COLO668 (cell line): ENCODE results near the gene PAPOLA.

Experiments
- DNase-seq: peaks from one replicate; lab custom pipeline; 2025; ENCODE audit not compliant: unreplicated experiment; lab: John Stamatoyannopoulos, UW

Gene PAPOLA

GRCh38 chr14:96584907-96585671 lies 82.9 kb downstream of the PAPOLA start:
- DNase-seq = no peak

DNA sequence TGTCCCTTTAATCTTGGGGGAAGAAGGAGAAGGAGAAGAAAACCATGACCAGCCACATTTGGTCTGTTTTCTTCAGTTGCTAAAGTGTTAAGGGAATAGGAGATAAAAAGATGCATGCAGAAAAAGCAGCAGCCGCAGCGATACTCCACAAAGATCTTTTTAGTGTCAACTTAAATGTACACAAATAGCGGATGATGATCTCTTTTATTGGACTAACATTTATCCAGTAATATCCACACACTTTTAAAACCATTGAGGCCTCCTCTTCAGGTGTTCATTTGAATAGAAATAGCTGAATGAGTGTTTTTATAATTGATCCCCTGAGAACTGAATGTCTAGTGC lies 83.5 kb downstream of the PAPOLA start:
- no peak for DNase-seq

DNA sequence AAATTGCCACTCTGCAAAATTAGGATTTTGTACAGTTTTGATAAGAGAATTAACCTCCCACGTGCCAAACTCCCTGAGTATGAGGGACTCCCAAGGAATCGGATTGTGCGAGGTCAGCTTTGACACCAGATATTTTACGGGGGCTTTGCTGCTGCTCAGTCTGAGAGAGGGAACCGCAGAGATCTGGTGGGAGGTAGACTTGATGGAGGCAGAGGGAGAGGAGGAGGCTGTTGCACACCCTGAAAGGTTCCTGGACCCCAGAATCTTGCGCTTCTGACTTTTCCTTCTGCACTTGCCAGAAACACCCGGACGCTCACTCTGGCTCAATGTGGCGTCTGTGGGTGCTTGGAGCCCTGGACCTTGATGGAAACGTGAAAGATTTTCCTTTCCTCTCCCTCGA lies 83.9 kb downstream of the PAPOLA start:
- DNase-seq = no peak

DNA sequence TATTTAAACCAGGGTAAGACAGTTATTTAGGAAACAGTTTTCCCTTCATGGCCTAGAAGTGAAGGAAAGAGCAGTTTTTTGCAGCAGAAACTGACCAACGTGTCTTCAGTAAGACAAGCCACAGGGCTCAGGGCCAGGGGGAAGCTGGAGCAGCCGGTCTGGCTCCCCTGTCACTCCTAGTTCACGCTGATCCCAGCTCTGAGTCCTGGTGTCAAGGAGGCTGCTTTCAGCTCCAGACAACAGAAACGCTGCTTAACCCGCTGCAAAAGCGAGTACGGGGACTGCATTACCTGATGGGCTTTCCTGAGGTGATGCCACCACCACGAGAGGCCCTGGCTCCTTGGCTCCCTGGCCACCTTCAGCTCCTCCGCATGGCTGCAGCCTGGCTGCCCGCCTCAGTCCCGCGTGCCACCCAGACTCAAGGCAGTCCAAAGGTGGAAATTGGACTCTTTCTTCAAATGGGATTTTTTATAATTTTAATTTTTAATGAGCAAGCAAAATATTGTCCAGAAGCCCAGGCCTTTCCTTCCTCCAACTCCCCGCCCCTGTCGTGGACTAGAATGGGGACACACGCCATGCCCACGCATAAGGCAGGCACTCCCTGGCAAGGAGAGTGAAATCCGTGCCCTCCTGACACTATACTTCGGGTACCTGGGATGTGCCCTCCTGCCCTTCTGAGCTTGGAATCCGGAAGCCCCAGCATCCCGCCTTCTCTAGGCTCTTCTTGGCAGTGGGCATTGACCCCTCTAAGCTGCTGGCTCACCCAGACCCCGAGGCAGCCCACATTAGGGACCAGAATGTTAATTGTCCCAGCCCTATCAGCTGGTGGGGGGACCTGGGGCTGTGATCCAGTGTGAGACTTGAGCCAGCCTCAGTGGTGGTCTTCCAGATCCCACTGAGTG lies 85.0 kb downstream of the PAPOLA start:
- no peak for DNase-seq

DNA sequence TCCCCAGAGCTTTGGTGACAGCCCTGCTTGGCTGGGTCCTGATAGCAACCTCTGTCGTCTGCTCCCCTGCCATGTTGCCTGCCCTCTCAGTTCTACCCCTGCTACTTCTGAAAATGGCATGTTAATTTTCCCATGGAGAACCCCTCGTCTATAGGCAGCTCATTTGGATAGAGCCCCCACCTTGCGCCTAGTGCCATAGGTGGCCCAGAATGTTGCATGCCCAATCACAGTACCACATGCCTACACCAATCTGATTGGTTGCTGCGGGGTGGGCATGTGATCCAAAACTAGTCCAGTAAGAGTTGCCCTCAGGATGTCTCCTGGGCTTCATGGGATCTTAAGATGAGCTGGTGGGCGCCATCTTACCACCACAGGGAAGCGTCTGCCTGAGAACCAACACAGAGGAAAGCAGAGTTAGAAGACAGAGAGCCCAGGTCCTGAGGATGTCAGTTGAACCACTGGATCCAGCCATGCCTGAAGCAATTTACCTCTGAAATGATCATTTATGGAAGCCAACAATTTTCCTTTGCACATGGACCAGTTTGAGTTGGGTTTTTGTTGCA lies 85.7 kb downstream of the PAPOLA start:
- no peak for DNase-seq

DNA sequence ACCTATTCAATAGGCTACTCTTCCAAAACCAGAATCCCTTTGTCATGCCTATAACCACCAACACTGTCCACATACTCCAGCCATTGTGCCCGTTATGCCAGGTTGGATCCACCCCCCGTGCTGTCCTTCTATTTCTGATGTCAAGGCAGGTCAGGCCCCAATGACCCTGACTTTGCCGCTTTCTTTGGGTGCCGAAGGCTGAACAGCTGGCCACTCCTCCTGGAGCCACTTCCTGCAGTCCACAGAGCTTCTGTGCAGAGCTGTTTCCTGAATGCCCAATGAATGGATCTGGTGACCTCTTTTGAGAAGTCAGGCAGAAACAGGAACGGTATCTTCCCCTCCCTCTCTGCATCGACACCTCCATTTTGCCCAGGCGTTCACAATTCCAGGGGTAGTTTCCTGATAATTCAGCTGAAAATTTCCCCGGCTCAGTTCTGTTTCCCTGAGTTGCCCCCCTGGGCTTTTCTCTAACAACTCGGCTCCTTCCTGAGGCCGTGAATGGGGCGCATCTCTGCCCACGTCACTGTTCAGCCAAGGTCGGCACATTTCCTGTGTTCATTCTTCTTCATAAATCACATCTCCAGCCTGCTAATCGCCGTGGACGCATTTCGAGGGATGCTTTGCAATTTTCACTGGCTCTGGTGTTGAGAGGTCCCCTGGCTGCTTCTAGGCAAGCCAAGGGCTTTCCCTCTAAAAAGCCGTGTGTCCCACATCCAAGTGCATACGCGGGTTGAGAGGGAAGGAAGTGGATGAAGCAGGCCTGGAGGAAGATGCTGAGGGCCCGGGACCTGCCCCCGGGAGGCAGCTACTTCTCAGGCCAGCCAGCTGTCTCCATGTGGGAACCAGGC lies 86.5 kb downstream of the PAPOLA start:
- DNase-seq = no peak

- DNase-seq = no peak
Measured at GRCh38 chr14:96589577-96589976, 87.4 kb downstream of the PAPOLA start.

DNA sequence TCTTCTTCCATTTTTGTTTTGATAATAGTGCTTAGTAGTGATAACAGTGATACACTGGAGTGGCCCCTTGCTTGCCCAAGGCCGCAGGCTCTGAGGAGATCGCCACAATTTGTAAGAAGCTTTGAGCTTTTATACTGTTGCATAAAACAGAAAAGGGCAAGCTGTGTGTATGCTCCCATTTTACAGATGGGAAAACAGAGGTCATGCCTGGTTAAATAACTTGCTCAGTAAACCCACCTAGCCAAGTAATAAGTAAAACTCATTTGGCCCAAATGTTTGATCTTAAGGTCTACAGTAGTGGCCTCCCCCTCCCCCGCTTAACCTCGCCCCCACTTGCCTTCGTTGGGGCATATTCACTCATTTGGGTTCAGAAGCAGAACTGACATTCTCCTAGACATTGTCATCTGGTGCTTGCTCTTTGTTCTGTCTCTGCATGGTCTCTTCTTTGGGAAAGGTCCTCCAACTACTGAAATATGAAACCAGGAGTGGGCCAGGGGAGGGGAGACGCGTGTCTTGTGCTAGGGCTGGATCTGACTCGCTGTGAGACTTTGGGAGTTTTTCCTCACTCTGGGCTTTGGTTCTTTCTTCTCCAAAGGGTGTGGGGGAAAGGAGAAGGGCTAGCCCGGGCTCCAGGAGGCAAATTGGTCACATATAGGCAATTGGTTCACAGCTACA lies 88.1 kb downstream of the PAPOLA start:
- DNase-seq = no peak

DNA sequence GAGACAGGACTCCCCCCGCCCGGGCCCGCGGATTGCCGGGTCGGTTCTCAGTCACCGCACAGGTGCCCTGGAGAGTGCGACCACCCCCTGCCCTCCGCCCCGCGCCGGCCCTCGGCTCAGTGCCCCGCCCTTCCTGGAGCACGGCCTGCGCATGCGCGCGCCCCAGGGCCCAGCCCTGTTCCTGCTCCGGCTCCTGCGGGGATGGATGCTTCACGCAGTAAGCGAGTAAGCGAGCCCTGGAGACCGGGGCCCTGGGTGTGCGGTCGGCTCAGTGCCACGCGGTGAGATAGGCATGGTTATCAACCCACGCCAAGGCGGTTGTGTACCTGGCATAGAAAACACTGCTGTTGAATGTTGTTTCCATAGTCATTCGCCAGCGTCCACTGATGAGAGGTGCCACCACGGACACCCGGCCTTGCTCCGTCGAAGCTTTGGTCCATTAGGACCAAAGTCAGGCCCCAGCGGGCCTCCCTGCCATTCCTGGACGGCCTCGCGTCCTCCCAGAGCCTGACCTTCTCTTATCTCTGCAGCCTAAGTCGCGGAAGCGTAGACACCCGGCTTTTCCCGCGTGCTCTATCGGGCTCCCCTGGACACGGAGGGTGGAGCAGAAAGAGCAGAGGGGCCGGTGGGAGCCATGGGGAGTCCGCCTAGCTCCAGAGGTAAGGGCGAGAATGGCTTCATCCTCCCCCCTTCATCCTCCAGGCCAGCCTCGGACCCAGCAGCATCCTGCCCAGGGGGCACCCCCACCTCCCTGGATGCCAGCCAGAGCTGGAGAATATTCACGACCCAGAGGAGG lies 90.6 kb downstream of the PAPOLA start:
- DNase-seq = no peak

DNA sequence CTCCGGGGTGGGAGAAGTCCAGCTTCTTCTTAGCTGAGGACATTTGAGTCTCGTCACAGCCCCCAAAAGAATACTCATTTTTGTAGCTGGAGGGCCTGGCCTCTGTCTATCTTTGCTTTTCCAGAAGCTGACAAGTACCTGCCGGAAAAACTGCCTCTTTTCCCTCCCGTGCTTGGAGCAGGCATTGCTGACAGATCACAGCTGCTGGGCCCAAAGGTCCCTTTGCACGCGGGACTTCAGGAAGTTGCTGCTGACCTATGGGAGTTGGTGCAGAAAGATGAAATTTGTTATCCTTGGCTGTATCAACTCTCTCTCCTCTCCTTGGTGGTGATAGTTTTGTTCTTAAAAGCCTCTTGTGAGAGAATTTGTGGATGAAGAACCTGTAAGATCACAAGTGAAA lies 92.8 kb downstream of the PAPOLA start:
- DNase-seq = no peak

- DNase-seq = no peak
Measured at GRCh38 chr14:96597680-96598079, 95.5 kb downstream of the PAPOLA start.

- no peak for DNase-seq
Measured at GRCh38 chr14:96598332-96598928, 96.2 kb downstream of the PAPOLA start.

GRCh38 chr14:96599076-96599475 lies 96.9 kb downstream of the PAPOLA start:
- DNase-seq = no peak

- no peak for DNase-seq
Measured at GRCh38 chr14:96602186-96602585, 100.0 kb downstream of the PAPOLA start.

DNA sequence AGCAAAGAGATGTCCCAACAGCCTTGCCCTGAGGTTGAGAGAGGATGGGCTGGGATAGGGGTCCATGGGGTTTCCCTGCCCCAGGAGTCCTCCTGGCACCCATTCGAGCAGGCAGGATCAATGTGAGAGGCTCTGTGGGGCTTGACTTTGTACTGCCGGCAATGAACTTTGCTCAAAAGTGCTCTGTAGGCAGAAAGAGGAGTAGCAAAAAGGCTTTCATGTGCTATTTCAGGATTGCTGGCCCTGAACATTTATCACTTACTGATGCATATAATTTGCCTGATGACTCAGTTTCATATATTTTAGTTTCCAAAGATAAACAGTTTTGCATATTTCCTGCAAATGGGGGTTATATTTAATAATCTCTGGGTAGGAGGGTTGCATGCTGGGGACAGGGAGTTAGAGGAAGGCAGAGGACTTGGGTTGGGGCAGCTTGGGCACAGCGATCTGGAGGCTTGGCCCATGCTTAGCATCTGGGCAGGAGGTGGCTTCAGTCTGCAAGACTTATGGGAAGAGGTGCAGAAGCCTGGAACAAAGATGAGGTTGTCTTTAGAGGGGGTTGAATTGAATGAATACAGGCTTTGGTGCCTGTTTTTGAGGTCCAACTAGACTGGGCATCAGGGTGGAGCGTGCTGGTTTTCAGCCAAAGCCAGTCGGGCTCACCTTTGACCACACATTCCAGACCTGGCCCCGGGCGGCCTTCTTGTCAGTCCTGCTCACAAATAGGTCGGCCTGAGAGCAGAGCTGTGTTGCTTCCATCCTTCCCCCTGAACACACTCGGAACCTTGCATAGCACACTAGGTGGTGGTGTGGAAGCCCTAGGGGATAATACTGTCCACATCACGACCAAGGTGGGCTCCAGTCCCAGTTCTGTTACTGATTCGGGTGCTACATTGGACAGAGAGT lies 101.4 kb downstream of the PAPOLA start:
- DNase-seq = no peak

- DNase-seq = no peak
Measured at GRCh38 chr14:96614481-96614881, 112.3 kb downstream of the PAPOLA start.

- no peak for DNase-seq
Measured at GRCh38 chr14:96616161-96616721, 114.1 kb downstream of the PAPOLA start.
